PC-3 (cell line): Measurements from ENCODE around the gene CEACAM4. TPM values are rescaled to one million over a fixed set of nuclear protein-coding genes. Genes with fewer than 3 reads are reported as not detected.

ENCODE experiments used
- ATAC-seq: fragments of 200-7000 bp; cut with Tn5 transposase; 2 replicates; pipeline ENCODE4 v1.9.1; 2020; ENCODE audit warnings: mild to moderate bottlenecking, moderate library complexity
- BruUV-seq: library from RNA; stranded (reverse); fragments of 400-500 nt; replicated peaks from 2 replicates; lab custom pipeline; 2021; lab: Mats Ljungman, UMichigan
- CTCF ChIA-PET: fragments of 300-600 bp; sonication (Branson Sonifier 250); formaldehyde crosslinking; loops from one replicate; lab custom pipeline; 2022; ENCODE audit warnings: antibody characterized with exemption; lab: Charles Lee
- POLR2A ChIA-PET: fragments of 300-600 bp; sonication (Branson Sonifier 250); formaldehyde crosslinking; loops from one replicate; lab custom pipeline; 2022; ENCODE audit warnings: antibody characterized with exemption; ENCODE audit not compliant: unreplicated experiment; lab: Charles Lee
- DNase-seq: peaks from one replicate; pipeline ENCODE4 v3.0.0-alpha.2; 2015
- H2AFZ ChIP-seq: fragments of 300-600 bp; sonication (generic); 2 replicates; pipeline ENCODE4 v1.6.0; 2016; ENCODE audit warnings: antibody characterized with exemption, low read length
- H3F3A ChIP-seq: fragments of 300-600 bp; sonication (generic); one replicate; pipeline ENCODE4 v1.6.0; 2017; ENCODE audit warnings: antibody characterized with exemption, low read length, control low read depth, mild to moderate bottlenecking; ENCODE audit not compliant: unreplicated experiment
- H3K27ac ChIP-seq: fragments of 300-600 bp; sonication (generic); 2 replicates; pipeline ENCODE4 v1.5.1; 2016; ENCODE audit warnings: mild to moderate bottlenecking, low read length
- H3K27me3 ChIP-seq: fragments of 300-600 bp; sonication (generic); 2 replicates; pipeline ENCODE4 v1.6.1; 2016; ENCODE audit warnings: low read length, mixed read lengths
- H3K36me3 ChIP-seq: fragments of 300-600 bp; sonication (generic); 2 replicates; pipeline ENCODE4 v1.6.1; 2016; ENCODE audit warnings: low read depth, mixed run types, low read length, mixed read lengths
- H3K4me1 ChIP-seq: fragments of 300-600 bp; sonication (generic); 2 replicates; pipeline ENCODE4 v1.5.1; 2016; ENCODE audit warnings: low read length; ENCODE audit not compliant: insufficient read depth
- H3K4me2 ChIP-seq: fragments of 300-600 bp; sonication (generic); 2 replicates; pipeline ENCODE4 v1.6.0; 2016; ENCODE audit warnings: low read length
- H3K4me3 ChIP-seq: fragments of 300-600 bp; sonication (generic); 2 replicates; pipeline ENCODE4 v1.5.1; 2016; ENCODE audit warnings: mild to moderate bottlenecking, low read length, mixed read lengths
- H3K79me2 ChIP-seq: fragments of 300-600 bp; sonication (generic); 2 replicates; pipeline ENCODE4 v1.6.1; 2017; ENCODE audit warnings: low read length, mixed read lengths
- H3K9ac ChIP-seq: fragments of 300-600 bp; sonication (generic); 2 replicates; pipeline ENCODE4 v1.6.0; 2016; ENCODE audit warnings: mild to moderate bottlenecking, low read length
- H3K9me2 ChIP-seq: fragments of 300-600 bp; sonication (generic); replicated peaks from 2 replicates; pipeline ENCODE4 v1.6.1; 2016; ENCODE audit warnings: mixed run types, low read length, mixed read lengths
- H3K9me3 ChIP-seq: fragments of 300-600 bp; sonication (generic); 2 replicates; pipeline ENCODE4 v1.6.1; 2016; ENCODE audit warnings: low read length, mixed read lengths
- H4K20me1 ChIP-seq: fragments of 300-600 bp; sonication (generic); 2 replicates; pipeline ENCODE4 v1.6.1; 2016; ENCODE audit warnings: low read length, mixed read lengths
- CTCF ChIP-seq: fragments of 300-600 bp; sonication (generic); conservative IDR thresholded peaks from 2 replicates; pipeline ENCODE4 v1.5.1; 2017; ENCODE audit warnings: antibody characterized with exemption, low read depth, mild to moderate bottlenecking, low read length
- EZH2 ChIP-seq: fragments of 300-600 bp; sonication (generic); IDR thresholded peaks from one replicate; pipeline ENCODE4 v1.6.1; 2017; ENCODE audit warnings: antibody characterized with exemption, mild to moderate bottlenecking, low read length; ENCODE audit not compliant: unreplicated experiment
- EZH2phosphoT487 ChIP-seq: fragments of 300-600 bp; sonication (generic); IDR thresholded peaks from 2 replicates; pipeline ENCODE4 v1.6.1; 2018; ENCODE audit warnings: mild to moderate bottlenecking, antibody characterized with exemption, low read length, borderline replicate concordance
- intact Hi-C: fragments of 100-400 bp; cut with micrococcal nuclease; formaldehyde crosslinking; loops from 2 replicates; pipeline ENCODE4 v1.9.0; 2023
- total RNA-seq: library from RNA; depleted of rRNA; stranded (reverse); fragments of >200 nt; gene quantifications from 2 replicates; pipeline ENCODE4 v1.2.3, GENCODE V29; 2014

Gene CEACAM4
- total RNA-seq, 1 experiment from 2014 or later, result not detected

GRCh38 chr19:41641879-41642485 is 15.1 kb upstream of the CEACAM4 start:
- Histone ChIP-seq H3K9me2 (no peaks in the 10 kb centered on the region), H2AFZ (no peak overlapping the region), H3K4me3 (no peak overlapping the region), H3K9ac (no peak overlapping the region), H3K79me2 (no peaks in the 10 kb centered on the region), H3K9me3 (no peaks in the 10 kb centered on the region), H3F3A (no peaks in the 10 kb centered on the region), H3K4me2 (no peak overlapping the region), H3K27ac (no peak overlapping the region), H3K4me1 (no peaks in the 10 kb centered on the region), H3K27me3 (peaks cover 12% of the 10 kb centered on the region; the same call in 1 of the 2 replicates), H4K20me1 (no peaks in the 10 kb centered on the region), H3K36me3 (no peaks in the 10 kb centered on the region)
- peak; percentile 71 for DNase-seq
- peak; percentile 85 for ATAC-seq
- CTCF ChIA-PET, result interaction anchor here (0.6 to 1.1 kb wide), 3 partner anchors 12 to 191 kb away, joined by 3 to 6 read pairs (median 3); no protein-coding TSS in a partner anchor
- POLR2A ChIA-PET, result no interaction called here
- TF ChIP-seq CTCF (peak; percentile 86), EZH2 (no peak)
- intact Hi-C loops, result loop anchor here (5.0 kb wide), 2 partner anchors 50 to 105 kb away; no protein-coding TSS in a partner anchor
- no TSS peak for BruUV-seq

- intact Hi-C loops, result no loop called here
- no peak overlapping the region for H3K4me2 ChIP-seq
- BruUV-seq, result no TSS peak
- no peak overlapping the region for H3K4me3 ChIP-seq
- no peak for ATAC-seq
- H3K27me3 ChIP-seq, result peaks cover 12% of the 10 kb centered on the region; the same call in 1 of the 2 replicates
- POLR2A ChIA-PET, result no interaction called here
- H3K36me3 ChIP-seq, result no peaks in the 10 kb centered on the region
- H3K4me1 ChIP-seq, result no peaks in the 10 kb centered on the region
- H3K27ac ChIP-seq, result no peak overlapping the region
- no peaks in the 10 kb centered on the region for H3K9me2 ChIP-seq
- no peaks in the 10 kb centered on the region for H3K9me3 ChIP-seq
- no peak overlapping the region for H3K9ac ChIP-seq
- CTCF ChIA-PET, result no interaction called here
- no peak for TF ChIP-seq EZH2phosphoT487
- TF ChIP-seq EZH2, result no peak
- no peak overlapping the region for H2AFZ ChIP-seq
- DNase-seq, result no peak
- no peaks in the 10 kb centered on the region for H3F3A ChIP-seq
- H4K20me1 ChIP-seq, result no peaks in the 10 kb centered on the region
- H3K79me2 ChIP-seq, result no peaks in the 10 kb centered on the region
These were observed 11.8 kb upstream of the CEACAM4 start for GRCh38 chr19:41638641-41639081.

GRCh38 chr19:41637484-41637883 is 10.6 kb upstream of the CEACAM4 start:
- POLR2A ChIA-PET, result no interaction called here
- peaks cover 12% of the 10 kb centered on the region; the same call in 1 of the 2 replicates for H3K27me3 ChIP-seq
- CTCF ChIA-PET, result no interaction called here

More at GRCh38 chr19:41637484-41637883, 10.6 kb upstream of the CEACAM4 start:
- Histone ChIP-seq H3K4me3 (no peak overlapping the region), H3K9me2 (no peaks in the 10 kb centered on the region), H4K20me1 (no peaks in the 10 kb centered on the region), H3F3A (no peaks in the 10 kb centered on the region), H3K4me2 (no peak overlapping the region), H3K79me2 (no peaks in the 10 kb centered on the region), H2AFZ (no peak overlapping the region), H3K9me3 (no peaks in the 10 kb centered on the region), H3K9ac (no peak overlapping the region), H3K4me1 (no peaks in the 10 kb centered on the region), H3K36me3 (no peaks in the 10 kb centered on the region), H3K27ac (no peak overlapping the region)
- DNase-seq (no peak), ATAC-seq (no peak)
- BruUV-seq, result no TSS peak
- no peak for TF ChIP-seq EZH2
- no peak for TF ChIP-seq EZH2phosphoT487
- no peak for TF ChIP-seq CTCF
- intact Hi-C loops, result no loop called here
